Posterior cingulate gyrus (tissue), 11 donors: Measurements from ENCODE around the gene C1orf122.

Experiments
- DNase-seq, 10 donors: peaks; one replicate each; pipeline versions ENCODE4 v3.0.0 to v3.0.0-alpha.2; 2020 to 2021; ENCODE audit warnings: mixed read lengths in 3 of 10
- intact Hi-C: fragments of 100-400 bp; cut with DNase I; formaldehyde crosslinking; loops from one replicate; pipeline ENCODE4 v1.15.1; 2023

Gene C1orf122

GRCh38 chr1:37839676-37840075, 32.1 kb downstream of the C1orf122 start:
- intact Hi-C loops: no loop called here
- DNase-seq: no peak

GRCh38 chr1:37840711-37841110, 33.1 kb downstream of the C1orf122 start:
- intact Hi-C loops: no loop called here
- no peak for DNase-seq

- intact Hi-C loops: no loop called here
- DNase-seq: no peak
Observed at GRCh38 chr1:37841652-37842051, 34.1 kb downstream of the C1orf122 start.

- intact Hi-C loops: no loop called here
- no peak for DNase-seq
Observed at GRCh38 chr1:37844536-37844935, 36.9 kb downstream of the C1orf122 start.

GRCh38 chr1:37845049-37845646, 37.6 kb downstream of the C1orf122 start:
- intact Hi-C loops: no loop called here
- DNase-seq: no peak

- no peak for DNase-seq
- intact Hi-C loops: no loop called here
Observed at GRCh38 chr1:37845786-37846185, 38.2 kb downstream of the C1orf122 start.

GRCh38 chr1:37846647-37847339, 39.2 kb downstream of the C1orf122 start:
- DNase-seq: no peak
- intact Hi-C loops: no loop called here

GRCh38 chr1:37849480-37849879, 41.9 kb downstream of the C1orf122 start:
- DNase-seq: no peak
- intact Hi-C loops: no loop called here

GRCh38 chr1:37850352-37850955, 42.9 kb downstream of the C1orf122 start:
- intact Hi-C loops: no loop called here
- DNase-seq: no peak

- intact Hi-C loops: no loop called here
- no peak for DNase-seq
Observed at GRCh38 chr1:37851262-37851661, 43.7 kb downstream of the C1orf122 start.

GRCh38 chr1:37851782-37852210, 44.2 kb downstream of the C1orf122 start:
- intact Hi-C loops: no loop called here
- DNase-seq: no peak

- DNase-seq: no peak
- intact Hi-C loops: no loop called here
Observed at GRCh38 chr1:37853157-37853556, 45.6 kb downstream of the C1orf122 start.

GRCh38 chr1:37854406-37854805, 46.8 kb downstream of the C1orf122 start:
- DNase-seq: no peak
- intact Hi-C loops: no loop called here
